BLaER1 (cell line): Measurements from ENCODE around the gene SRRM4.

Experiments
- H3K27ac ChIP-seq: shearing (Covaris generic); formaldehyde crosslinking; 2 replicates; pipeline ENCODE4 v1.8.1; 2022
- H3K27me3 ChIP-seq: shearing (Covaris generic); formaldehyde crosslinking; 2 replicates; pipeline ENCODE4 v1.8.1; 2022
- H3K36me3 ChIP-seq: shearing (Covaris generic); formaldehyde crosslinking; 2 replicates; pipeline ENCODE4 v1.8.1; 2022
- H3K4me1 ChIP-seq: shearing (Covaris generic); formaldehyde crosslinking; 2 replicates; pipeline ENCODE4 v1.8.1; 2022
- H3K4me2 ChIP-seq: shearing (Covaris generic); formaldehyde crosslinking; 2 replicates; pipeline ENCODE4 v1.8.1; 2022
- H3K4me3 ChIP-seq: shearing (Covaris generic); formaldehyde crosslinking; 2 replicates; pipeline ENCODE4 v1.8.1; 2022
- H3K9ac ChIP-seq: shearing (Covaris generic); formaldehyde crosslinking; 2 replicates; pipeline ENCODE4 v1.8.1; 2022
- H3K9me3 ChIP-seq: shearing (Covaris generic); formaldehyde crosslinking; 2 replicates; pipeline ENCODE4 v1.8.1; 2022
- H4K20me1 ChIP-seq: shearing (Covaris generic); formaldehyde crosslinking; 2 replicates; pipeline ENCODE4 v1.8.1; 2022
- Cebpa-rat ChIP-seq: shearing (Covaris generic); IDR thresholded peaks from 2 replicates; pipeline ENCODE4 v1.8.1; 2022

SRRM4 gene

DNA sequence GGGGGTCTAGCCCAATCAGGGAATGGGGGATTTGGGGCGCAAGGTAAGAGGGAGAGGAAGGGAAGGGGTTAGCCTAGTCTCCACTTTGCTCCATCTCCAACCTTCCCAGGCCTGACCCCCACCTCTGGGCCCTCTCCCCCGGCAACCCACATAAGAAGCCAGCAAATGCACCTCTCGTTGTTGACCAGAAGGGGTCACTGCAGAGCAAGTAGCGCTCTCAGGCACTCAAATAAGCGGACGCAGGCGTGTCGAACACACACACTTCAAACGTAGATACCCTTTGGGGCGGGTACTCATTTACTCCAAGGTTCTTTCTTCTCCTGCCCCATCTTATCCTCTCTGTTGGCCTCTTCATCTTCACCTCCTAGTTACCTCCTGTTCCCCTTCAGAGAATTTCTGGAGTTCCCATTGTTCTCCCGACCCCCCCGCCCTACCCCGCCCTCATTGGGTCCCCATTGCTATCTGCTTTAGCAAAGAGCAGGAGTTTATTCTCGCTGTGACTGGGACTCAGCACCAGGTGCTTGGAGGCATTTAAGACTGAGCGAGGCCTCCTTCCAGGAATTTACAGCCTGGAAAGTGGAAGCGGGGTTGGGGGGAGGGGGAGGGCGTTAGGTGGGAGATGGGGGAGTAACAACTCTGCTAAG is 1.5 kb upstream of the SRRM4 start:
- H3K4me1 ChIP-seq: no peaks in the 10 kb centered on the region
- no peaks in the 10 kb centered on the region for H3K9me3 ChIP-seq
- no peaks in the 10 kb centered on the region for H3K36me3 ChIP-seq
- peaks cover 41% of the 10 kb centered on the region for H3K27me3 ChIP-seq
- H3K27ac ChIP-seq: no peak overlapping the region
- no peak overlapping the region for H3K4me3 ChIP-seq
- H3K4me2 ChIP-seq: no peak overlapping the region
- H3K9ac ChIP-seq: no peak overlapping the region
- H4K20me1 ChIP-seq: peaks cover 8% of the 10 kb centered on the region; the same call in 1 of the 2 replicates
- no peak for TF ChIP-seq Cebpa-rat

DNA sequence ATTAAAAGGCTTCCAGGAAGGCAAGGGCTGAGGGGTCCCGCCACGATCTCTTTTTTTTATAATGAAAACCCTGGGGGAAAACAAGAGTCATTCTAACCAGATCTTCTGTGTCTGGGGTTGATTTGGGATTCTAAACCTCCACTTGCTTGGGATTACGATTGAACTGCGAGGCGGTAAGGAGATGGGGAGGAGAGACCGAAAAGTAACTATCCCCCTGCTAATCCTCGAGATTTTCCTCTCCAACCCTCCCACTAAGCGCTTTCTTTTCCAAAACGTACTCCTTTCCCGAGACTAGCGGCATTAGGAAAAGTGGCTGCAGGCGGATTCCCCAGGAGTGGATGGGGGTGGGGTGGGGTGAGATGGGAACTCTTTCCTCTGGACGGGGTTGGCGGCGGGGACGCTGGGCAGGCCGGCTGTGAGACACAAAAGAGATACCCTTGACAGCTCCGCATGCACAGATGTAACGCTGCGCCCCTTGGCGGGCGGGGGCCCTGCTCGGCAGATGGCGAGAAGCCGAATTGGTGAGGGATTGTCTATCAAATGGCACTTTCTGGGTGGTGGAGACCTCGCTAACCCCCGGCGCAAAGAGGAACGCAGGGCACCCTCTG is 830 bp upstream of the SRRM4 start:
- Histone ChIP-seq H3K36me3 (no peaks in the 10 kb centered on the region), H3K27ac (no peak overlapping the region), H3K4me3 (no peak overlapping the region), H3K9ac (no peak overlapping the region), H3K27me3 (peaks cover 41% of the 10 kb centered on the region), H4K20me1 (peaks cover 8% of the 10 kb centered on the region; the same call in 1 of the 2 replicates), H3K4me2 (no peak overlapping the region), H3K4me1 (no peaks in the 10 kb centered on the region), H3K9me3 (no peaks in the 10 kb centered on the region)
- no peak for TF ChIP-seq Cebpa-rat

DNA sequence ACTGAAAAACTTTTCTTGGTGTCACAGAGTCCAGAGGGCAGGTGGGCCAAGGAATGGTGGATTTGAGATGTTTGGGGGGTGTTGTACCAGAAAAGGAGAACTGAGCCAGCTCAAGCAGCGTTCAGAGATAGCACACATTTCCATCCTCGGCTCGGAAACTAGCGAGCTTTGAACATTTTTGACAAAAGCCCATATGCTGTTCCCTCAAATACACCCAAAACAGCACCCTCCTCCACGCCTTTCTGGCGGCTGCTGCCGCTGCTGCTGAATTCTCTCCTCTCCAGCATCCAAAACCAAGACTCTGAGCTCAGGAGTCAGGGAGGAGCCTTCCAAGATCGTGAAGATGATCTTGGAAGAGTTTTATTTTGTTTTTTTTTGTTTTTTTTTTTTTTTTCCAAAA is 961 bp downstream of the SRRM4 start:
- no peak overlapping the region for H3K4me2 ChIP-seq
- H3K4me1 ChIP-seq: no peaks in the 10 kb centered on the region
- H3K9me3 ChIP-seq: no peaks in the 10 kb centered on the region
- H3K9ac ChIP-seq: no peak overlapping the region
- peaks cover 8% of the 10 kb centered on the region; the same call in 1 of the 2 replicates for H4K20me1 ChIP-seq
- no peaks in the 10 kb centered on the region for H3K36me3 ChIP-seq
- no peak overlapping the region for H3K27ac ChIP-seq
- no peak overlapping the region for H3K4me3 ChIP-seq
- no peak for TF ChIP-seq Cebpa-rat
- H3K27me3 ChIP-seq: peaks cover 41% of the 10 kb centered on the region

DNA sequence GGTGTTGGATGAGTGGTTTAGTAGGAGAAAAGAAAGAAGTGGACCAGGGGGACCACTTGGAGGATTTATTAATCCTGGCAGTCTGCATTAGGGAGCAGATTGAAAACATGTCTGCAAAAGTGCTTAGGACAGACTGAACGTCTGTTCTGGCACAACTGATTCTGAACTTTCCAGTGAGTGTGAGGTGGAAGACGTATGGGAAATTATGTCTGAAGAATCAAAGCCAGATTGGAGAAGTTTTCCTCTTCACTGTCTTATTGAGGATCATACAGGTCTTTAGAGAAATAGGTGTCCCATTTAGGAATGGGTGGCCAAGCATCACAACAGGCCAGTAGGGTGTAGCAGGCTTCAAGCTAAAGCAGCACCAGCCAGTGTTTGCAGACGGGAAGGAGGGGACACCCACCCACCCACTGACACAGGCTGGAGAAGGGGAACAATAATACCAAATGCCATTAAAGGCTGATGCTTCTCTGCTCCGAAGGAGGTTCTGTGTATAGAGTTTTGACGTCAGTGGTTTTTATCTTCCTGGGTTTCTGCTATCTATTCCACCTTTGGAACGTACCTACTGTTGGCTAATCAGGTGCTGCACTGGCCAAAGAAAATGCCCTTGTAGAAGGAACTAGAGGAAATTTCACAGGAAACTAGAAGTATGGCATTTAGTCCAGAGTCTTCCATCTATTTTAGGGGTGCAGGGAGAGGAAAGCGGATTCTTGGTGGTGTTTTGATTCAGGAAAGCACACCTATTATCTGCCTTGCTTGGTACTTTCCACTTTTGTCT is 1.8 kb downstream of the SRRM4 start:
- no peak overlapping the region for H3K9ac ChIP-seq
- H4K20me1 ChIP-seq: peaks cover 8% of the 10 kb centered on the region; the same call in 1 of the 2 replicates
- H3K27ac ChIP-seq: no peak overlapping the region
- no peak overlapping the region for H3K4me2 ChIP-seq
- H3K4me1 ChIP-seq: no peaks in the 10 kb centered on the region
- H3K27me3 ChIP-seq: peaks cover 41% of the 10 kb centered on the region
- no peak for TF ChIP-seq Cebpa-rat
- no peak overlapping the region for H3K4me3 ChIP-seq
- H3K36me3 ChIP-seq: no peaks in the 10 kb centered on the region
- H3K9me3 ChIP-seq: no peaks in the 10 kb centered on the region

DNA sequence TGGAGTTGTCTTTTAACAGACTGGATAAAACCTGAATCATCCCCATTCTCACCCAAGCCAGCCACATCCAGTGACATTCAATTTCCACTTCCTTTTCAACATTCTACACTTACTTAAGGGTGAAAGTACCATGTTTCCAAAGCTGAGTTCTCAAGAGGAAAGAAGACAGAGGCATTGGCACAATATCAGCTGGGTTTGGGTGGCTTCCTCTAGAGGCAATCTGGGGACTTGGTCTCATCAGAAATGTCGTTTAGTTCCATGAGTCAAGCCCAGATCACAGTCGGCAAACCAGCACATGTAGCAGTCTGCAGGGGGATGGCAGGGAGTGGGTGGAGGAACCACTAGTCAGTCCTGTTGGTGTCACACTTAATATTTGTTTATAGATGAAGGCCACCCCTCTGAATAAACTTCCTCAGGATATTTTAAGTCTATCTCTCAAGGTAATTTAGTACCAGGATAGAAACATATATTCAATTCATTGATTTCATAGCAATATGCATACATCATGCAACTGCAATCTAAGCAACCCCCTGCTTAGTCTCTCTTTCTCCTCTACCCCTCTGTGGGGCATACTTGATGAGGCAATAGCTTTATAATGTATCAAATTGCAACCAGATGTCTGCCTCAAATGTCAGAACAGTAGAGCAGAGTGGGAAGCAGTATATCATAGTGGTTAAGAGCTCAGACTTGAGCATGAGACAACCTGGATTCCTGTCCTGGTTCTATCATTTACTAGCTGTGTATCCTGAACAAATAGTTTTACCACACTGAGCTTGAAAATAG is 3.0 kb downstream of the SRRM4 start:
- TF ChIP-seq Cebpa-rat: no peak
- H3K4me2 ChIP-seq: no peak overlapping the region
- no peak overlapping the region for H3K4me3 ChIP-seq
- H3K4me1 ChIP-seq: no peaks in the 10 kb centered on the region
- peaks cover 8% of the 10 kb centered on the region; the same call in 1 of the 2 replicates for H4K20me1 ChIP-seq
- no peaks in the 10 kb centered on the region for H3K36me3 ChIP-seq
- H3K9ac ChIP-seq: no peak overlapping the region
- no peaks in the 10 kb centered on the region for H3K9me3 ChIP-seq
- H3K27me3 ChIP-seq: peaks cover 41% of the 10 kb centered on the region
- no peak overlapping the region for H3K27ac ChIP-seq

DNA sequence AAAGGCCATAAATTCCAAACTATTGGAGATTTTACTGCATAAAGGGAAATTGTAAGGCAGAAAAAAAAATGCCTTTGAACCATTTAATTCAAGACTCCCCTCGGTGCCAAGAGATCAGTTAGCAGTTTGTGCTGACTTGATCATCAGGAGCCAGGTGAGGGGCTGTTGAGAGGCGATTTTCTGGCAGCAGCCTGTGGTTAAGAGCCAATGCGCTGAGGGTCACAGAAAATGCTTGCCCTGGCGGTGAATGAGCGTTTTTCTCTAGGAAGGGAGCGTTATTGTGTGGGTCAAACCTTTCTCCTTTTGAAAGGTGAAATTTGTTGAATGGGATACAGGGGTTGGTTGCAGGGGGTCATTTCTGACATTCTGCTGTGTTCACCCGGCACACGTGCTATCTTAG is 4.7 kb downstream of the SRRM4 start:
- no peaks in the 10 kb centered on the region for H3K4me1 ChIP-seq
- no peak overlapping the region for H3K27ac ChIP-seq
- no peak overlapping the region for H3K4me2 ChIP-seq
- no peak overlapping the region for H3K4me3 ChIP-seq
- no peaks in the 10 kb centered on the region for H3K36me3 ChIP-seq
- no peak for TF ChIP-seq Cebpa-rat
- H3K9me3 ChIP-seq: no peaks in the 10 kb centered on the region
- peaks cover 26% of the 10 kb centered on the region for H3K27me3 ChIP-seq
- no peak overlapping the region for H3K9ac ChIP-seq
- peaks cover 8% of the 10 kb centered on the region; the same call in 1 of the 2 replicates for H4K20me1 ChIP-seq

DNA sequence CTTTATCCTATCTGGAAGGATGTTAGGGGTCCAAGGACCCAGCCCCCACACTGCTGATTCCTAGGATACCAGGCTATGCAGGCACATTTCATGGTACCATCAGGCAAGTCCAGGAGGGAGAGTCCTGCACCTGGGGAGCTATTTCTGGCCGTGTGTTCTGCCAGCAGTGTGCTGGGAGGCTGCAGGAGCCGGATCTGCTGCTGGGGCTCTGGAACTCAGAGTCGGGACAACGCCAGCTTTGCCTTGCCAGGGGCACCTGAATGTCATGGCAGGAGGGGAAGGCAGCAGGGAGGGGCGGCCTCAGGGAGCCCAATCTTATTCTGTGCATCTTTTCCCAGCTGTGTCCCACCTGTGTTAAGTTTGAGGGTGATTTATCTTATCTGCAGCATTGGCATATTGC is 17.8 kb downstream of the SRRM4 start:
- Histone ChIP-seq H3K9ac (no peak overlapping the region), H3K9me3 (no peaks in the 10 kb centered on the region), H3K4me3 (no peak overlapping the region), H3K4me2 (no peak overlapping the region), H3K36me3 (no peaks in the 10 kb centered on the region), H4K20me1 (no peaks in the 10 kb centered on the region), H3K27me3 (no peaks in the 10 kb centered on the region), H3K27ac (no peak overlapping the region), H3K4me1 (no peaks in the 10 kb centered on the region)
- TF ChIP-seq Cebpa-rat: no peak

DNA sequence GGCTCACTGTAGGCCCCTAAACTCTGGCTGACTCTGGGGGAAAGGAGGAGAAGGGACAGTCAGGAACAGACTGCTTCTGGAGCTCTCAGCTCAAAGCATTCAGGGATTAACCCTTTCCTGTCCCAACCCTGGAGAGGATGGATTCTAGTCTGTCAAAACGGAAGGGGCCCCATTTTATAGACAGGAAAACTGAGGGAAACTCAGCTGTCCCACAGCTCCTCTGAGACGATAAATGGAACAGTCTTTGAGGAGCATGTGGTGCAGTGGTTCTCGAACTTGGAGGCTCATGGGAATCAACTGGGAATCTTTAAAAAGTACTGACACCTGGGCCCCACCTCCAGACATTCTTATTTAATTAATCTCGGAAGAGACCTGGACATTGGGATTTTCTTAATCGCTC is 23.7 kb downstream of the SRRM4 start:
- Histone ChIP-seq H3K36me3 (no peaks in the 10 kb centered on the region), H3K9me3 (no peaks in the 10 kb centered on the region), H3K9ac (no peak overlapping the region), H4K20me1 (no peaks in the 10 kb centered on the region), H3K4me2 (no peak overlapping the region), H3K27ac (no peak overlapping the region), H3K27me3 (no peaks in the 10 kb centered on the region), H3K4me3 (no peak overlapping the region), H3K4me1 (no peaks in the 10 kb centered on the region)
- TF ChIP-seq Cebpa-rat: no peak

DNA sequence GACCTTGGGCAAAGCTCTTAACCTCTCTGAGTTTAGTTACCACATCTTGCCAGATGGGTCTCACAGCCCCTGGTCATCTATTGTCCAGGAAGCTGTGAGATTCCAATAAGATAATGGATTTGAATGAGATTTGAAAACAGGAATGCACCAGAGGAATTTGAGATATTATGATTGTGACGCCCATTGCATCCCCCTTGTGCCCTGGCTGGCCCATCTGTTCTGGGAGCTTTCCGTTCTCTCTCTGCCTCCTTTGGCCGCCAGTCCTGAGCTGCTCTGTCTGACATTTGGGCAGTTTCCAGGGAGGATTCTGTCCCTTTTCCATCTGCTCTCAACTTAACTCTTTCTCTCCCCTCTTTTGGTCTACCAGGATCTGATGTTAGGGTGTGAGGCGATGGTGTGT is 24.6 kb downstream of the SRRM4 start:
- H3K36me3 ChIP-seq: no peaks in the 10 kb centered on the region
- H3K9ac ChIP-seq: no peak overlapping the region
- H3K4me2 ChIP-seq: no peak overlapping the region
- no peak for TF ChIP-seq Cebpa-rat
- peaks cover under 1% of the 10 kb centered on the region; the same call in 1 of the 2 replicates for H3K9me3 ChIP-seq
- H3K27ac ChIP-seq: no peak overlapping the region
- no peaks in the 10 kb centered on the region for H3K27me3 ChIP-seq
- H3K4me3 ChIP-seq: no peak overlapping the region
- H3K4me1 ChIP-seq: no peaks in the 10 kb centered on the region
- H4K20me1 ChIP-seq: no peaks in the 10 kb centered on the region
